Ovary (tissue), 9 donors: ENCODE measurements around the gene MIOS. TPM values are rescaled to one million over a fixed set of nuclear protein-coding genes. Genes with fewer than 3 reads are reported as not detected.

Experiments used
- DNase-seq, 5 donors: peaks; one replicate each; pipeline ENCODE4 v3.0.0-alpha.2; 2019 to 2020
- H3K27ac ChIP-seq, 2 donors: fragments of 200-600 bp; one replicate each; pipeline versions ENCODE4 v1.5.1 to v1.8.0; 2019 to 2022
- H3K27me3 ChIP-seq: fragments of 200-600 bp; one replicate; pipeline ENCODE4 v1.8.0; 2022
- H3K36me3 ChIP-seq: fragments of 200-600 bp; sonication (generic); one replicate; pipeline ENCODE4 v1.5.1; 2019
- H3K4me1 ChIP-seq: one replicate; pipeline ENCODE4 v1.8.1; 2013; ENCODE audit warnings: mild to moderate bottlenecking, moderate library complexity; ENCODE audit not compliant: insufficient read depth
- H3K4me3 ChIP-seq: fragments of 200-600 bp; sonication (generic); one replicate; pipeline ENCODE4 v1.5.1; 2017
- H3K9me3 ChIP-seq, 2 donors: fragments of 200-600 bp in 1 of 2; sonication (generic) in 1 of 2; one replicate each; pipeline versions ENCODE4 v1.5.1 to v1.8.1; 2013 to 2019; ENCODE audit warnings: mild to moderate bottlenecking in 1 of 2, moderate library complexity in 1 of 2
- EP300 ChIP-seq: sonication (generic); formaldehyde crosslinking; IDR thresholded peaks from one replicate; pipeline ENCODE4 v1.6.1; 2017; ENCODE audit warnings: antibody characterized with exemption
- POLR2A ChIP-seq: fragments of 450-650 bp; IDR thresholded peaks from one replicate; pipeline ENCODE4 v1.6.1; 2017; ENCODE audit warnings: antibody characterized with exemption, mild to moderate bottlenecking, moderate library complexity
- WGBS, 3 donors: extraction: QIAGEN DNeasy Blood & Tissue Kit in 1 of 3; methylation state at CpG; one replicate each; pipeline versions ENCODE4 v1.1.5 to v1.1.7; 2013 to 2017; 5-methylcytosine and 5-hydroxymethylcytosine counted together
- intact Hi-C, 4 donors: fragments of 100-400 bp; cut with DNase I; formaldehyde crosslinking; loops; one replicate each; pipeline versions ENCODE4 v1.11.0 to v1.15.1; 2022 to 2023
- polyA plus RNA-seq, 2 donors: library from polyadenylated mRNA; stranded (reverse); fragments of 200-250 nt in 1 of 2; fragments of 350-450 nt in 1 of 2; fragmentation: Illumina TruSeq in 1 of 2; extraction: RNeasy Lipid Tissue Mini Kit (QIAGEN cat#74804) in 1 of 2; gene quantifications; one replicate each; pipeline ENCODE4 v1.2.3, GENCODE V29; 2013 to 2014
- total RNA-seq, 7 donors: library from RNA; depleted of rRNA in 2 of 7; stranded (reverse); fragments of >200 nt in 2 of 7; fragmentation: NEBNext Ultra II Directional in 3 of 7; extraction: Animal tissue kit (Norgen Biotek cat#: 25700) in 3 of 7; gene quantifications; one replicate each; pipeline versions ENCODE4 v1.1.0 to v1.2.4, GENCODE V29; 2016 to 2023
- TF ChIP-seq, protein P1 (sequence below), 3 donors: fragments of 450-650 bp in 2 of 3; fragments of 200-600 bp in 1 of 3; IDR thresholded peaks; one replicate each; pipeline versions ENCODE4 v1.5.1 to v1.8.0; 2016 to 2022; ENCODE audit warnings: antibody characterized with exemption in 3 of 3, mild to moderate bottlenecking in 1 of 3
- donor health status: DM: no; HTN: no; CAD: no; lungs with moderate emphysema.
- donor health status: DM: no; HTN: no; CAD: no.
- donor health status: Bipolar disorder and iron deficiency.
- donor health status: DM: yes; HTN: yes; CAD: no.
- donor health status: DM: no; HTN: no; CAD: no.
- donor health status: DM: yes; HTN: yes; CAD: no.

MIOS gene
- total and polyA plus RNA-seq, 9 donors, result 11.2 to 49.2 (median 26.9) TPM

DNA sequence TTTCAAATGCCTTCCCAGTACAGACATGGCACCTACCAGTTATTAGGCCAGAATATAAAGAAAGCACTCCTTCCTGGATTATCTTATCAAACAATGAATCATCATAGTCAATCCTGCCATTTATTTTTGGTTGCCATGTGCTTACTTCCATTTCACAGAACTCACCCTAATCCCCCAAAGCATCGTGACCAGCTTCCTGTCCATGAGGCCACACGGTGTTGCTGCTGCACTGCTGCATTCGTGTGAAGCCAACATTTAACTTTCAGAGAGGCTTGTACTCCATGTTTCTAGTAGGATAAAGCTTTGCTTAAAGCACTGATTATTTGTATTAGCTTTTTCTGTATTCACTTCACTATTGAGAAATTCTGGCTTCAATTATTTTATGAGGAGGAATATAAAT lies 45.4 kb upstream of the MIOS start:
- Histone ChIP-seq H3K27me3 (no peaks in the 10 kb centered on the region), H3K4me3 (no peak overlapping the region), H3K36me3 (no peaks in the 10 kb centered on the region), H3K4me1 (no peaks in the 10 kb centered on the region), H3K9me3 (no peaks in the 10 kb centered on the region), H3K27ac (no peak overlapping the region)
- DNase-seq, result no peak
- WGBS, 3 donors, result 74 to 80% (median 78%) methylated on average over 3 of the region's 3 CpGs
- intact Hi-C loops, result no loop called here
- TF ChIP-seq EP300, result no peak
- TF ChIP-seq, protein P1, sequence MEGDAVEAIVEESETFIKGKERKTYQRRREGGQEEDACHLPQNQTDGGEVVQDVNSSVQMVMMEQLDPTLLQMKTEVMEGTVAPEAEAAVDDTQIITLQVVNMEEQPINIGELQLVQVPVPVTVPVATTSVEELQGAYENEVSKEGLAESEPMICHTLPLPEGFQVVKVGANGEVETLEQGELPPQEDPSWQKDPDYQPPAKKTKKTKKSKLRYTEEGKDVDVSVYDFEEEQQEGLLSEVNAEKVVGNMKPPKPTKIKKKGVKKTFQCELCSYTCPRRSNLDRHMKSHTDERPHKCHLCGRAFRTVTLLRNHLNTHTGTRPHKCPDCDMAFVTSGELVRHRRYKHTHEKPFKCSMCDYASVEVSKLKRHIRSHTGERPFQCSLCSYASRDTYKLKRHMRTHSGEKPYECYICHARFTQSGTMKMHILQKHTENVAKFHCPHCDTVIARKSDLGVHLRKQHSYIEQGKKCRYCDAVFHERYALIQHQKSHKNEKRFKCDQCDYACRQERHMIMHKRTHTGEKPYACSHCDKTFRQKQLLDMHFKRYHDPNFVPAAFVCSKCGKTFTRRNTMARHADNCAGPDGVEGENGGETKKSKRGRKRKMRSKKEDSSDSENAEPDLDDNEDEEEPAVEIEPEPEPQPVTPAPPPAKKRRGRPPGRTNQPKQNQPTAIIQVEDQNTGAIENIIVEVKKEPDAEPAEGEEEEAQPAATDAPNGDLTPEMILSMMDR (IDR thresholded peaks at IDR 0.05), result no peak
- no peak for TF ChIP-seq POLR2A

DNA sequence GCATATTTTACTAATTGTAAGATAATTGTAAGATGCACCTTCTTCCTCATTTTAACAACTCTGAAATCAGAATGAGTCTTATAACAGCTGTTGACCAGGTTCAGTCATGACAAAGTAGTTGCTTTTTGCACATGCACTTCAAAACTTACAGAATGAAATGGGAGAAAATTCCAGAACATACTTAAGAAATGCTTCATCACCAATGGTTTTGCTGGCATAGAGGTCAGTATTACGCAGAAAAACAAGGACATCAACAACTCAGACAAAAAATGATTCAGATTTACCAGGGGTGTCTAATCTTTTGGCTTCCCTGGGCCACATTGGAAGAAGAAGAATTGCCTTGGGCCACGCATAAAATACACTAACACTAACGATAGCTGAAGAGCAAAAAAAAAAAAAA lies 44.3 kb upstream of the MIOS start:
- Histone ChIP-seq H3K4me3 (no peak overlapping the region), H3K4me1 (no peaks in the 10 kb centered on the region), H3K9me3 (no peaks in the 10 kb centered on the region), H3K27me3 (no peaks in the 10 kb centered on the region), H3K27ac (no peak overlapping the region), H3K36me3 (no peaks in the 10 kb centered on the region)
- no peak for DNase-seq
- intact Hi-C loops, result no loop called here
- WGBS, 3 donors, result 85 to 92% (median 87%) methylated on average over 3 of the region's 3 CpGs
- TF ChIP-seq, protein P1 (IDR thresholded peaks at IDR 0.05), result no peak
- no peak for TF ChIP-seq POLR2A
- TF ChIP-seq EP300, result no peak

DNA sequence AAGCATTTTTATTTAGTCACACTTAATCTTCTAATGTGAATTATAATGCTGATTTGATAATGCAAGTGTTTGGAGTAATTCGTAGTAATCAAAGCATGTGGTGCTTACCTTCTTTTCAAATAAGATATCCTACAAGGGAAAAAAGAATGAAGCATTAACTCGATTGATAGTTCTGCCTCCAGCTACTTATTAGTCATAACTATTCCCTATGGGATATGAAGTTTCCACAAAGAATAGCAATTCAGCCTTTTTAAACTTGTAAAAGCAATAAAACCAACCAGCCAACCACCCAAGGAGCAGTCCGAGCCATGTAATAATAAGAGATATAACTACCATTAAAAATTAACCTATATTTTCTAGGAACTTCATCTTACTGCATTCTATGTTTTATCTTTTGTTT lies 42.6 kb upstream of the MIOS start:
- Histone ChIP-seq H3K9me3 (no peaks in the 10 kb centered on the region), H3K27me3 (no peaks in the 10 kb centered on the region), H3K36me3 (no peaks in the 10 kb centered on the region), H3K4me3 (no peak overlapping the region), H3K4me1 (no peaks in the 10 kb centered on the region), H3K27ac (no peak overlapping the region)
- no peak for DNase-seq
- whole genome bisulfite sequencing, 3 donors, result 70 to 74% (median 71%) methylated on average over 3 of the region's 3 CpGs
- intact Hi-C loops, result no loop called here
- no peak for TF ChIP-seq POLR2A

DNA sequence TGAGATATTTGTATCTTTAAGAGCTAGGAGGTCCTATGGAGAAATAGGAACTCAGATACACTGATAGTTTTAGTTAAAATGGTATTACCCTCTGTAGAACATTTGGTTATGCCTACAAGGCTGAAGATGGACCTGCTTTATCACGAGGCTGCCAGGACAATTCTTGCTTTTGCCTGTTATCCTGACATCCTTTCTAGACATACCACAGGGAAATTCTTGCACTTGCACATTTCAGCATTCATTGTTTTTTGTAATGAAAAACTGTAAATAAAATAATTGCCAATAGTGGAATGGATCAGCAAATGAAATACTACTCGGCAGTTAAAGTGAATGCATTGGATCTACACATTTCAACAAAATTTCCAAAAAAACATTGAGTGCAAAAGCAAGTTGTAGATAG lies 40.7 kb upstream of the MIOS start:
- WGBS, 3 donors, result 92 to 98% (median 93%) methylated on average over 2 of the region's 2 CpGs
- Histone ChIP-seq H3K27ac (no peak overlapping the region), H3K4me3 (no peak overlapping the region), H3K9me3 (no peaks in the 10 kb centered on the region), H3K27me3 (no peaks in the 10 kb centered on the region), H3K4me1 (no peaks in the 10 kb centered on the region), H3K36me3 (no peaks in the 10 kb centered on the region)
- TF ChIP-seq EP300, result no peak
- intact Hi-C loops, result no loop called here
- no peak for DNase-seq

DNA sequence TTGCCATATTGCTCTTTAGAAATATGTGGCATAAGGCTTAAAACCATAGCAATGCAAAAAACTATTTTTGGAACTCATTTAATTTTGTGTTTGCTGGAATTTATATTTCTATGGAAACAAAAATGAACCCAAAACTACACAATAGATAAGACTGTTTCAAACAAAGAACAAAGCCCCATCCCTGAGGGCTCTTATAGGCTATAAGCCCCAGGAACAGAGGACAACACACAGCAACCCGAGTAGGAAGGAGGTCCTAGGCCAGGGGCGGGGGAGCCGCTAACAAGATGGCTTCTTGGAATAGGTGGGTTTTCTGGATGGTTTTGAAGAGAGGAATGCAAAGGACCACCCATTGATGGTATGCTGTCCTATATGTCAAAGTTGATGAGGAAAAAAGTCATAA lies 39.6 kb upstream of the MIOS start:
- TF ChIP-seq POLR2A, result no peak
- Histone ChIP-seq H3K9me3 (no peaks in the 10 kb centered on the region), H3K27ac (no peak overlapping the region), H3K27me3 (no peaks in the 10 kb centered on the region), H3K36me3 (no peaks in the 10 kb centered on the region), H3K4me3 (no peak overlapping the region), H3K4me1 (no peaks in the 10 kb centered on the region)
- DNase-seq, result no peak
- intact Hi-C loops, result no loop called here
- WGBS, 3 donors, result 81 to 89% (median 84%) methylated on average over 3 of the region's 3 CpGs

DNA sequence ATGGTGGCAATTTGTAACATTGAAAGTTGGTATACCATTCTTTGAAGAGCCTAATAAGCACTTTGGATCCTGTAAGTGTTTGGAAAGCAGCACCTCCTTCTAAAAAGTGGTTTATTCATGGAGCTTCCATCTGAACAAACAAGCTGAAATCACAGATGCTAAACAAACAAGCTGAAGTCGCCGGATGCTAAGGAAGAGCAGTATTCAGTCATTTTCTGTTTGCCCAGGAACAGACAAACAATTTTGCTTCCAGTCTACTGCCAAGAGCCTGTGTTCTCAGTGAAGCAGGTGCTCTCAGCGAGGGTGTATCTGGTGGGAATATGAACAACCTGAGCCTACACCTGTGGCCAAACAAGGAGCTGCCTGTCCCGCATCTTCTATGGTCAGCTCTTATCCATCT lies 37.4 kb upstream of the MIOS start:
- intact Hi-C loops, result no loop called here
- H3K27ac ChIP-seq, result no peak overlapping the region
- H3K27me3 ChIP-seq, result no peaks in the 10 kb centered on the region
- no peaks in the 10 kb centered on the region for H3K9me3 ChIP-seq
- TF ChIP-seq POLR2A (no peak), EP300 (no peak)
- TF ChIP-seq, protein P1 (IDR thresholded peaks at IDR 0.05), result no peak
- WGBS, 3 donors, result 86 to 97% (median 88%) methylated on average over 4 of the region's 4 CpGs
- no peaks in the 10 kb centered on the region for H3K36me3 ChIP-seq
- DNase-seq, result no peak
- H3K4me3 ChIP-seq, result no peak overlapping the region
- no peaks in the 10 kb centered on the region for H3K4me1 ChIP-seq
